HepG2 (cell line): ENCODE results near the gene TMC8. TPM values are rescaled to one million over a fixed set of nuclear protein-coding genes. Genes with fewer than 3 reads are reported as not detected.
A peak's percentile ranks its signal among the peaks of the same experiment; 100 is the strongest.

Experiments
- ZC3H13 ChIP-seq: sonication (generic); formaldehyde crosslinking; IDR thresholded peaks from 2 replicates; pipeline ENCODE4 v1.8.1; 2023; ENCODE audit warnings: mild to moderate bottlenecking, missing genetic modification reagents, moderate library complexity
- polyA plus RNA-seq, 8 experiments: library from polyadenylated mRNA; depleted of rRNA in 3 of 8; stranded (reverse) in 7 of 8; unstranded in 1 of 8; fragments of >200 nt; fragmentation: Illumina TruSeq in 4 of 8; extraction: Trizol in 4 of 8; gene quantifications; 2 replicates each; pipeline versions ENCODE4 v1.2.1 to v1.2.3, GENCODE V29; 2011 to 2016; ENCODE audit warnings: low read depth in 4 of 8, missing spikeins in 1 of 8, mixed read lengths in 1 of 8; ENCODE audit not compliant: insufficient read depth in 1 of 8
- total RNA-seq, 5 experiments: library from RNA; depleted of rRNA; stranded (reverse); fragments of >200 nt; fragmentation: Illumina TruSeq; extraction: Trizol; gene quantifications; 2 replicates each; pipeline ENCODE4 v1.2.3, GENCODE V29; 2016; ENCODE audit warnings: low read depth in 1 of 5
- TF ChIP-seq, protein P1 (sequence below): sonication (generic); formaldehyde crosslinking; IDR thresholded peaks from 2 replicates; pipeline ENCODE4 v1.4.0; 2020; ENCODE audit warnings: mild to moderate bottlenecking, missing genetic modification reagents
- TF ChIP-seq, protein P2 (sequence below): sonication (generic); formaldehyde crosslinking; IDR thresholded peaks from 2 replicates; pipeline ENCODE4 v1.4.0; 2020; ENCODE audit warnings: missing genetic modification reagents, mild to moderate bottlenecking, borderline replicate concordance

TMC8 gene
- total and polyA plus RNA-seq, 2 of the 13 experiments (the other 11 are each of a cell fraction or from before 2014, with no cell fraction given), result 0.53 to 7.8 TPM

DNA sequence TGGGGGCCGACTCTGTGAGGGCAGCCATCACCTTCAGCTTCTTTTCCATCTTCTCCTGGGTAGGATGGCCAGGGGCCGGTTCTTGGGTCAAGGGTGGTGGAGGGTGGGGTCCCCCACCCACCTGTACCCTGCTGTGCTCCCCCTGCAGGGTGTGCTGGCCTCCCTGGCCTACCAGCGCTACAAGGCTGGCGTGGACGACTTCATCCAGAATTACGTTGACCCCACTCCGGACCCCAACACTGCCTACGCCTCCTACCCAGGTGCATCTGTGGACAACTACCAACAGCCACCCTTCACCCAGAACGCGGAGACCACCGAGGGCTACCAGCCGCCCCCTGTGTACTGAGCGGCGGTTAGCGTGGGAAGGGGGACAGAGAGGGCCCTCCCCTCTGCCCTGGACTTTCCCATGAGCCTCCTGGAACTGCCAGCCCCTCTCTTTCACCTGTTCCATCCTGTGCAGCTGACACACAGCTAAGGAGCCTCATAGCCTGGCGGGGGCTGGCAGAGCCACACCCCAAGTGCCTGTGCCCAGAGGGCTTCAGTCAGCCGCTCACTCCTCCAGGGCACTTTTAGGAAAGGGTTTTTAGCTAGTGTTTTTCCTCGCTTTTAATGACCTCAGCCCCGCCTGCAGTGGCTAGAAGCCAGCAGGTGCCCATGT is 41.1 kb downstream of the TMC8 start (continued):
- TF ChIP-seq, protein P1, sequence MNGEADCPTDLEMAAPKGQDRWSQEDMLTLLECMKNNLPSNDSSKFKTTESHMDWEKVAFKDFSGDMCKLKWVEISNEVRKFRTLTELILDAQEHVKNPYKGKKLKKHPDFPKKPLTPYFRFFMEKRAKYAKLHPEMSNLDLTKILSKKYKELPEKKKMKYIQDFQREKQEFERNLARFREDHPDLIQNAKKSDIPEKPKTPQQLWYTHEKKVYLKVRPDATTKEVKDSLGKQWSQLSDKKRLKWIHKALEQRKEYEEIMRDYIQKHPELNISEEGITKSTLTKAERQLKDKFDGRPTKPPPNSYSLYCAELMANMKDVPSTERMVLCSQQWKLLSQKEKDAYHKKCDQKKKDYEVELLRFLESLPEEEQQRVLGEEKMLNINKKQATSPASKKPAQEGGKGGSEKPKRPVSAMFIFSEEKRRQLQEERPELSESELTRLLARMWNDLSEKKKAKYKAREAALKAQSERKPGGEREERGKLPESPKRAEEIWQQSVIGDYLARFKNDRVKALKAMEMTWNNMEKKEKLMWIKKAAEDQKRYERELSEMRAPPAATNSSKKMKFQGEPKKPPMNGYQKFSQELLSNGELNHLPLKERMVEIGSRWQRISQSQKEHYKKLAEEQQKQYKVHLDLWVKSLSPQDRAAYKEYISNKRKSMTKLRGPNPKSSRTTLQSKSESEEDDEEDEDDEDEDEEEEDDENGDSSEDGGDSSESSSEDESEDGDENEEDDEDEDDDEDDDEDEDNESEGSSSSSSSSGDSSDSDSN (CRISPR knock-in tag), result 0 out of 2 replicates have a peak, but pooled peaks have one; percentile 13
- peak; percentile 18; the same call in 1 of the 2 replicates for TF ChIP-seq ZC3H13 (CRISPR knock-in tag)
- TF ChIP-seq, protein P2, sequence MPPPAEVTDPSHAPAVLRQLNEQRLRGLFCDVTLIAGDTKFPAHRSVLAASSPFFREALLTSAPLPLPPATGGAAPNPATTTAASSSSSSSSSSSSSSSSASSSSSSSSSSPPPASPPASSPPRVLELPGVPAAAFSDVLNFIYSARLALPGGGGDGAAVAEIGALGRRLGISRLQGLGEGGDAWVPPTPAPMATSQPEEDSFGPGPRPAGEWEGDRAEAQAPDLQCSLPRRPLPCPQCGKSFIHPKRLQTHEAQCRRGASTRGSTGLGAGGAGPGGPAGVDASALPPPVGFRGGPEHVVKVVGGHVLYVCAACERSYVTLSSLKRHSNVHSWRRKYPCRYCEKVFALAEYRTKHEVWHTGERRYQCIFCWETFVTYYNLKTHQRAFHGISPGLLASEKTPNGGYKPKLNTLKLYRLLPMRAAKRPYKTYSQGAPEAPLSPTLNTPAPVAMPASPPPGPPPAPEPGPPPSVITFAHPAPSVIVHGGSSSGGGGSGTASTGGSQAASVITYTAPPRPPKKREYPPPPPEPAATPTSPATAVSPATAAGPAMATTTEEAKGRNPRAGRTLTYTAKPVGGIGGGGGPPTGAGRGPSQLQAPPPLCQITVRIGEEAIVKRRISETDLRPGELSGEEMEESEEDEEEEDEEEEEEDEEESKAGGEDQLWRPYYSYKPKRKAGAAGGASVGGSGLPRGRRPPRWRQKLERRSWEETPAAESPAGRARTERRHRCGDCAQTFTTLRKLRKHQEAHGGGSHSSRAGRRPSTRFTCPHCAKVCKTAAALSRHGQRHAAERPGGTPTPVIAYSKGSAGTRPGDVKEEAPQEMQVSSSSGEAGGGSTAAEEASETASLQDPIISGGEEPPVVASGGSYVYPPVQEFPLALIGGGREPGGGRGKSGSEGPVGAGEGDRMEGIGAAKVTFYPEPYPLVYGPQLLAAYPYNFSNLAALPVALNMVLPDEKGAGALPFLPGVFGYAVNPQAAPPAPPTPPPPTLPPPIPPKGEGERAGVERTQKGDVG (CRISPR knock-in tag), result 0 out of 2 replicates have a peak, but pooled peaks have one; percentile 47
